Retina (tissue), 1 donor: ENCODE measurements around the gene FBXO41.

Source experiments
- DNase-seq: peaks from one replicate; pipeline ENCODE4 v3.0.0-alpha.2; 2016

FBXO41 gene, protein sequence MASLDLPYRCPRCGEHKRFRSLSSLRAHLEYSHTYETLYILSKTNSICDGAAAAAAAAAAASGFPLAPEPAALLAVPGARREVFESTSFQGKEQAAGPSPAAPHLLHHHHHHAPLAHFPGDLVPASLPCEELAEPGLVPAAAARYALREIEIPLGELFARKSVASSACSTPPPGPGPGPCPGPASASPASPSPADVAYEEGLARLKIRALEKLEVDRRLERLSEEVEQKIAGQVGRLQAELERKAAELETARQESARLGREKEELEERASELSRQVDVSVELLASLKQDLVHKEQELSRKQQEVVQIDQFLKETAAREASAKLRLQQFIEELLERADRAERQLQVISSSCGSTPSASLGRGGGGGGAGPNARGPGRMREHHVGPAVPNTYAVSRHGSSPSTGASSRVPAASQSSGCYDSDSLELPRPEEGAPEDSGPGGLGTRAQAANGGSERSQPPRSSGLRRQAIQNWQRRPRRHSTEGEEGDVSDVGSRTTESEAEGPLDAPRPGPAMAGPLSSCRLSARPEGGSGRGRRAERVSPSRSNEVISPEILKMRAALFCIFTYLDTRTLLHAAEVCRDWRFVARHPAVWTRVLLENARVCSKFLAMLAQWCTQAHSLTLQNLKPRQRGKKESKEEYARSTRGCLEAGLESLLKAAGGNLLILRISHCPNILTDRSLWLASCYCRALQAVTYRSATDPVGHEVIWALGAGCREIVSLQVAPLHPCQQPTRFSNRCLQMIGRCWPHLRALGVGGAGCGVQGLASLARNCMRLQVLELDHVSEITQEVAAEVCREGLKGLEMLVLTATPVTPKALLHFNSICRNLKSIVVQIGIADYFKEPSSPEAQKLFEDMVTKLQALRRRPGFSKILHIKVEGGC

DNA sequence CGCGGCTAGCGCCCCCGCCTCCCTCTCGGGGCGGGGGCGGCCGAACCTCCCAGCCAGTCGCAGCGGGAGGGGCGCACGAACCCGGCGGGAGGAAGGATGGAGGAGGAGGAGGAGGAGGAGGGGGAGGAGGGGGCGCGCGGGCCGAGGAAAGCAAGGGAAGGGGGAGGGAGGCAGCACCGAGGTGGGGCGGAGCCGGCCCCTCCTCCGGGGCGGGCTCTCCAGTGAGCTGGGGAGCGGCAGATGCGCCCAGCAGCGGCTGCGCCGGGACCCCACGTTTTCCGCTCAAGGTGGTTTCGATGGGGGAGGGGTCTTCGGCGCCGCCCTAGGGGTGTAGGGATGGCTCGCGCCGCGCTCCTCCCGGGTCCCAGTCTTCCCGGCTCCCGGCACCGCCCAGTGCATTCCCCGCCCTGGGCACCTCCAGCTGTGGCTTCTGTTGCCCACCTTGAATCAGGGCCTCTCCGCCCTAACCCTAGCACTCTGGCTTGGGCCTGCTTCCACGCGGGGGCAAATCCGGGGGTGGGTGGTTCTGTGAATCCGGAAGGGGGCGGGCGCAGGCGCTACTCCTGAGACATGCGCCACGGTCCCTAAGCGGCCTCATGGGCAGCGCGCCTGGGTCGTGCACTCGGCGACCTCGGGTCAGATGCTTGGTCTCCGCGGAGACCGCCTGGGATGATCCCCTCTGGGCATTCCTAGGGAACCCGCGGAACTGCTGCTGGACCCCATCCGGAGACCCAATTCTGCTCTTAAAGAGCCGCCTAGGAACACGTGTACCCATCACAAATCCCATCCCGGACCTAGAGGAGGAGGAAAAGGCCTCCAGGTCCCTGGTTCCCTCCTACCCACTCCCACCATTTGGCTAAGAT, at the start of gene FBXO41:
Gene FBXO41 (minus strand): TSS at position 183 of the 863 bp plus-strand sequence. CDS start 14,848 bp downstream, outside the sequence.
- DNase-seq: peak; percentile 73

DNA sequence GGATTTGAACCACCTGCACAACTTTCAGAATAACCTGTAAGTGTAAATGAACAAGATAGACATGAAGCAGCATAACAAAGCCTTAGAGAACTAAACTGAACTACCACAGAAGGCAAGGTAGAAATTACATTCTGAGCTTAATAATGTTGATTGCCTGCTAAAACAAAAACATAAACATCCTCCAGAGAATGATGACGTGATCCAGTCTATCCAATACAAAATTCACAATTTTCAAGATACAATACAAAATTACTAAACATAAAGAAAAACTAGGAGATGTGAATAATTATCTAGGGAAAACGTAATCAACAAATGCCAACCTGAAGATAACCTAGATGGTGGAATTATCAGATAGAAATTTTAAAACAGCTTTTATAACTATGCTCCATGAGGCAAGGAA, 49.8 kb upstream of the FBXO41 start:
- DNase-seq: no peak

DNA sequence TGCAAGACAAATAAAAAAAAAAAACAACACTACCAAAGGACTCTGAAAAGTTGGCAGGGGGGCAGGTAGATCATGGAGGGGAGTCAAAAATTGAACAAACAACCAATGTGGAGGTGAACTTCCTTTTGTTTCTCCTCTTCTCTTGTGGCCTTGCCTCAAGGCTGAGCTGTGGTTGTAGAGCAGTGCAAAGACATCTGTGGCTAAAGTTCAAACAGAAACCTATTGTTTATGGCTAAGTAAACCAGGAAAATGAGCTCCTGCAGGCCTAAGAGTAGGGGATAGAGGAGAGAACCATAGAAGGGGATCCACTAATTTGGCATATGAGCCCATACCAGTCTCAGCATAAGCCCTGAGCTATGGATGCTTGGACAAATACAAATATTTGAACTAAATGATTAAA, 49.3 kb upstream of the FBXO41 start:
- DNase-seq: no peak

DNA sequence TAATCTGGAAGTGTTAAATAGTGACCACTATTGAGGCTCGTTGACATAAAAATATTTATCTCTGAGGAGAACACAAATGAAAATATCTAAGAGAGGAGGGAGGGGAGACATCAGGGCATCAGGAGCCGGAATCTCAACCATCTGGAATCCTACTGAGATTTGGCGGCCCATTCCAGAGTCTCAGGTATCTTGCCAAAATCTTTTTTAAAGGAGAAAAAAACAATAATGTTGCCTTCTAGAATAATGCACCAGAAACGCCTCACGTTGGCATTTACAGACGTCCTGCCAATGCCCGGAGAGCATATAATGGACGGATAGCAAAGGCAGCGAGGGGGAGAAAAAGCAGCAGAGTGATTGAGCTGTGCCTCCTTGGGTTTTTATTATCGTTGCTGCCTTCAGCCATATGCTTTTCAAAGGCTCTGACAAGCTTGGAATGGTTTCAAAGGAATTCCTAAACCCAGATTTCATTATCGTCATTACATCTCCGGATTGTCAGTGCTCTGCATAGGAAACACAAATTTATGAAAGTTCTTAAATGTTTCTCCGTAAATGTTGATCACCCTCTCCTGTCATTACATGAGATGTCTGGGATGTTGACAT, 39.9 kb upstream of the FBXO41 start:
- no peak for DNase-seq

DNA sequence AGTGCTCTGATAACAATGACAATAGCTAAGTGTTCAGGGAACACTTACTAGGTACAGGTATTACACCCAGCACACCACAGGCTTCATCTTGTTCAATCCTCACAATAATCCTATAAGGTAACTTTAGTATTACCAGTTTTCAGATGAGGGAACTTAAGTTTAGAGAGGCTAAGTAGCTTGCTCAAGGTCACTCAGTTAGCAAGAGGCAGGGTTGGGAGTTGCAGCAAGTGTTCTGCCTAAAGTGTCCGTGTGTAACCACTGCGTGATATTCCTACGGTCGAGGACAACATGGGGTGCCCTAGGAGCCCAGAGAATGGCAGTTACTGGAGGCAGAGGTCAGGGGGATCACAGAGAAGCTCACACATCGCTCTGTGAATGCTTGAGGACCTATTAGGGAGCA, 39.3 kb upstream of the FBXO41 start:
- DNase-seq: no peak

DNA sequence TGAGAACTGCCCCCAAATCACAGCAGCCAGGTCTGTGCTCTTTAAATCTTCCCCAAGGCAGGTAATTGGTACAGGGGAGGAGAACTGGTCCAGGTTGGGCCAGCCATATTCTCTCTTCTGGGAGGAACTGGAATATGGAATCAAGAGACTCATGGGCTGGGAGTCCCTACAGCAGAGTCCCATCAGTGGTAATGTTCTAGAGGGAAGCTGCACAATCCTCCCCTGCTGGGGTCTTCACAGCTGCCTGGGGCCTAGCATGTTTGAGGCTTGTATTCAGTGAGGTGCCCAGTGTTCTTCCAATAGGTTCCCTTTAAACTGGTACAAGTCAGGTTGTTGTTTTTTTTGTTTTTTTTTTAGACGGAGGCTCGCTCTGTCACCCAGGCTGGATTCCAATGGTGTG, 30.2 kb upstream of the FBXO41 start:
- DNase-seq: no peak

DNA sequence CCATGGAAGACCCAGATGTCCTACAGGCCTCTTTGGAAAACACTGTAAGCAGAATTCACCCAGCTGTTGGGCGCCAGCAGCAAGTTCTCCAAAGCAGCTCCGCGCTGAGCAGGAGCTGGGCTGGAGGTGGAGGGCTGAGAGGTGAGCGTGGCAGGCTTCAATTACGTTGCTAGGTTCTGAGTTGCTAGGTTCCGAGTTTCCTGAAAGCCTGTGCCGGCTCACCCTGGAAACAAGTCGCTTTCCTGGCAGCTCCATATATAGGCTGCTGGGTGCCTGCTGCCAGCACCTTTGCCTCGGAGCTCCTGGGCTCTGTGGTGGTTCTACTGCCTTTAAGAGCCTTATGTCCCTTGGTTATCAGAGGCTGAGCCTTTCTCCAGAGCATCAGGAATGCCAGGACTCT, 23.4 kb upstream of the FBXO41 start:
- no peak for DNase-seq

DNA sequence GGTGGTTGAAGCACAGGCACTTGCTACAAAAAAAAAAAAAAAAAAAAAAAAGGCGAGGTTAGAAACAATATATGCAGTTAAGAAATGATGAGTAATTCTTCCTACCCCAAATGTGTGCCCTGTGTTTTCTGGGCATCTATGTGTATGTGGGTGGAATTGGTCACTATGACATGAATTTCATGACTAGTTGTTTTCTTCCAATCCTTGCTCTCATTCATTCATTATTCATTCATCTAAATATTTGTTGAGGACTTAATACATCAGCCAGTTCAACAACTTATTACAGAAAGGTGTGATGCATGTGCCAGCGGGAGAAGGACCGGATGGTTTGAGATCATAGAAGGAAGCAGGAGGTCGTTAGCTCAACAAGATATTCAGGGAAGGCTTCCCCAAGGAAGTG, 17.4 kb upstream of the FBXO41 start:
- no peak for DNase-seq

DNA sequence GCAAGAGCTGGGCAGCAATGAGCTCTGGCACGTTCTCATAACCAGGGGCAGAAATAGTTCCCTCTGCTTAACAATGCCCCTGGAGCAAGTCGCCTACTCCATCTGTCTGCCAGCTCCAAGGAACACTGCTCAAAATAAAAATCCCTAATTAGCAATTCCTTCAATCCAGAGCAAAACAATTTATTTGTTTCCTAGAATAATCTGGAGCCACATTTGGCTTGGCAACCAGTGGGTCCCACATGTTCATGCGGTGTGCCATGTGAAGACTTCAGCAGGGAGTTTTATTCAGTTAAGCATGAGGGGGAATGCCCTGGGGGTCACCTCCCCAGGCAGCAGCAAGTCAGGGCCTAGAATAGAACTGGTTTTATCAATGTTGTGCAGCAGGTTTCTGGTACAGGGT, 16.6 kb upstream of the FBXO41 start:
- no peak for DNase-seq

DNA sequence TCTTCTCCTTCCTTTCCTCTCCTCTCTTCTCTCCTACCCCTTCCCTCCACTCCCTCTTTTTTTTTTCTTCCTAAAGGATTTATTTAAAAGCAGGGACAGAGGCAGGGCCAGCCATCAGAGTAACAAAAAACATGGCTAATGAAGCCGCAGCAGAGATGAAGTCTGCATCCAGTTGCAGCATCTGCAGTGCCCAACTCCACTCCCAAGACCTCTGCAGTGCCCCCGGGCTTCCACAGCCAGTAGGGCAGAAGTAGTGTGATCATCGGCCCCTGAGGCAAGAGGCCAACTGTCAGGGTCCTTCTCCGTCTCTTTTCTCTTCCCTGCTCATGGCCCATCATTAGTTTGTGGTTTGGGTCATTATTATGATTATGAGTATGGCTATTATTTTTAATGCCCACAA, 13.3 kb upstream of the FBXO41 start:
- peak; percentile 77 for DNase-seq

DNA sequence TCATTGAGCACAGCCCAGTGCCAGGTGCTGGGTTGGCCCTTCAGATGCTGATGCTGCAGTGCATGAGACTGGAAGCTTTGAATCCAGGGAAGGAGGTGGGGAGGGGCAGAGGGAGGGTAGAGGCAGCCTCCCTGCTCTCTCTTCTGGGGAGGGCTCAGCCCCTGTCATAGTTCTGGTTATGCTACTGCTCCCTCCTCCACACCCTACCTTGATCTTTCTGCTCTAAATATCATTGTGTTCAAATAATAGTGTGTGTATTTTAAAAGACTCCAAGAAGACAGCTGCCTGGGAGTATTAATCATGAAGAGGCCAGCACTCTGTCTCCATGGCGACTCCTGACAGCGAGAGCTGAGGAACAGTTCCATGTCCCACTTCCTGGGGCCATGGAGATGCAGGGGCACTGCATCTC, 12.9 kb upstream of the FBXO41 start:
- peak; percentile 83 for DNase-seq

DNA sequence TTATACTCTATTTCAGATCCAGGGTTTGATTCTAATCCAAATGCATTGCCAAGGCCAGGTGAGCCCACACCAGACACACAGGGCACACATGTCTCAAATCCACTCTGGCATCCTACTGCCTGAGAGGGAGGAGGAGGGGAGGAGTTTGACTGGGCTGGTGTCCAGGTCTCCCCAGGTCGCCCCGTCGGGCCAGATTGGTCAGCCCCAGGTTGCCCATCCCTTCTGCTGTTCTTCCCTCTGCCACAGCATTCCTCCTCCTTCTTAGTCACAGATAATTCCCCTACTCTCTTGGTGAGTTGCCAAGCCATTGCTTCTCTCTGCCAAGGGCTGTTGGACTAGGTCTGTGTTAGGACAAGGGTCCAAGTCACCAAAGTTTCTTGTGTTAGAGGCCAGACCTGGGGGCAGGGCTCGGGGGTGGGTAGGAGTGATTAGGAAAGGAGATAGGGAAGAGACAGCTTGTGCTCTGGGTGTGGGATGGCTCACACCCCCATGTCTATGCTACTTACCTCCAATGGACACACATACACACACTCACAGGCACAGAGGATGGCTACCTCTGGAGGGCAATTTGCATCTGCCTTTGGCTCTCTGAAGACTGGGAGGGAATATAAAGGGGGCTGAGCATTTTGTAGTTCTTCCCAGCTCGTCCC, 11.6 kb upstream of the FBXO41 start:
- no peak for DNase-seq

DNA sequence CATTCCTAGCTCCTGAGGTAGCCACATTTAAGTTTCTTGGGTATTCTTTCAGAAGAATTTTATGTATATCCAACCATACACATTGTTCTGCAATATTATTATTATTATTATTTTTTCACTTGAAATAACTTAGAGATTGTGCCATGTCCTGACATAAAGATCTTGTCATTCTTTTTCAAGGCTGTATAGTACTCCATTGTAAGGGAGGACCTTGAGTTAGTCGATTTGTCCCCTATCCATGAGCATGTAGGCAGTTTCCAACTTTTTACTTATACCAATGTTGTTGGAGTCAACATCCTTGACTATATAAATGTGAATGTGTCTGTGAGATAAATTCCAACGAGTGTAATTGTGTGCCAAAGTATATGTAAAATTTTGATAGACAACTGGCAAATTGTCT, 10.0 kb upstream of the FBXO41 start:
- no peak for DNase-seq

DNA sequence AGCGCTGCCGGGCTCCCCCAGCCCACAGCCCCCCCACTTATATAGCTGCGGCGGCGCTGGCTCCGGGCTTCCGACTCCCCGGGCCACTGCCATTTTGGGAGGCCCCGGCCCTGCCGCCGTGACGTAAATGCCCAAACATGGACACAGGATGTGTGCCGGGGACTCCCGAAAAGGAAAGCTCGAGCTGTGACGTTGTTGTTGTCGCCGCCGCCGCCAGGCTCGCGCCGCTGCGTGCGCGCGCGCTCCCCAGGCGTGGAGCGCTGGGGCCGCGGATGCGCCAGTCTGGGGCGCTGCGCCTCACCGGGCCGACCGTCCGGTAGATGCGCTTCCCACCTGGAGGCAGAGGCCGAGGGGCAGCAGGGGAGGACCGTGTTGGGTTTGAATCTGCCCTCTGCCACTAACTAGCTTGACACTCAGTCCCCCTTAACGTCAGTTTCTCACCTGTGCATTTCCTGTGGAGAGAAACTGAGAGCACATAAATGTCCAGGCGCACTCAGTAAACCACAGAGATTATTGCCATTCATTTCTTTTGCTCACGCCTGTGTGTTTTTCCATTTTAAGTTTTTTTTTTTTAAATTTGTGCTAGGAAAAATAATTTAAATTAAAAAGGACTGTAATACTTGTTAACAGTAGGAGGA, 9.4 kb upstream of the FBXO41 start, which contains the start of gene EGR4:
Gene EGR4 (minus strand): TSS at position 15 of the 638 bp plus-strand sequence. CDS start 231 bp downstream, outside the sequence.
- peak; percentile 78 for DNase-seq

DNA sequence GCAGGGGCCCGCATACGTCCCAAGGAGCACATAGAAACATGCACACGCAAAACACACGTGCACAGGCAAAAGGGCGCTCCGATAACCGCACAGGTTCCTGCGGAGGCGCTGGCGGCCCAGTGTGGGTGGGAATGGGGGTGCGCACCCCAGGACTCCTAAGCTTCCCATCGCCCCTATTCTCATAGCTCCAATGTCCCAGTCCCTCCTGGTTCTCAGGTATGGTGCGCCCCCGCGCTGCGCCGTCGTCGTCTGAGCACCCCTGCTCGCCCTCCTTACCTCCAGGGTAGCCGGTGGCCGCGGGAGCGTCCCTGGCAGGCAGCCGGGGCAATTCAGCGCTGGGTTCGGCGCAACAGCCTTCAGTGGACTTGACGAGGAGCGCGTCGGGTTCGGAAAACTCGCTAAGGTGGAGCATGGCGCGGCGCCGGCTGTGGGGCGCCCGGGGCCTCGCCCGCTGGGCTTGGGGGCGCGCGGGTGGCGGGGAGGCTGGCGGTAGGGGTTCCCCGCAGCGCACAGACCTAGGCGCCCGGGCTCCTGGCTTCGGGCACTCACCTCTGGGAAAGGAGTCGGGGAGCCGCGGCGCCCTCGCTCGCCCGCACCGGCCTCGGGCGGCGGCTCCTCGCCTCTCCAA, 8.7 kb upstream of the FBXO41 start:
- peak; percentile 44 for DNase-seq

DNA sequence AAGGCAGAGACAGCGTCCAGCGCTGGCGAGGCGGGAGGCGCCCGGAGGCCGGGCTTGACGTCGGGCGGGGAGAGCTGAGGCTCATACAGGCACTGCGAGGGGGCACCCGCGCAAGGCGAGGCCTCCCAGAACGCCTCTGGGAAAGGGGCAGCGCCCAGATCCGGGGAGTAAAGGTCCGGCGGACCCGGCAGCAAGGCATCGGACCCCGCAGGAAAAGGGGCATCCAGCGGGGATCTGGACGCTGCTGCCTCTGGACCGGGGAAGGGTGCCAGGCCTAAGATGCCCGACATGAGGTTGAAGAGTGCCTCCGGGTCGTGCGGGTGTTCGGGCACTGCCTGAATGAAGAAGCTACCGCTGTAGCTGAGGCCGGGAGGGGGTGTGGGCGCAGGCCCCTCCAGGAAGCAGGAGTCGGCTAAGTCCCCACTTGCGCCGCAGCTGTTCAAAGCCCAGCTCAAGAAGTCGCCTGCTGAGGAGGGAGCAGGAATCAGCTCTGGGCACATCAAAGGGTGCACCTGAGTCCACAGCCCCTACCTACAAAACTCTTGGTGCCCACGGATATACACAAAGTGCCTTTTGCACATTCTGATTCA, 8.1 kb upstream of the FBXO41 start:
- no peak for DNase-seq

DNA sequence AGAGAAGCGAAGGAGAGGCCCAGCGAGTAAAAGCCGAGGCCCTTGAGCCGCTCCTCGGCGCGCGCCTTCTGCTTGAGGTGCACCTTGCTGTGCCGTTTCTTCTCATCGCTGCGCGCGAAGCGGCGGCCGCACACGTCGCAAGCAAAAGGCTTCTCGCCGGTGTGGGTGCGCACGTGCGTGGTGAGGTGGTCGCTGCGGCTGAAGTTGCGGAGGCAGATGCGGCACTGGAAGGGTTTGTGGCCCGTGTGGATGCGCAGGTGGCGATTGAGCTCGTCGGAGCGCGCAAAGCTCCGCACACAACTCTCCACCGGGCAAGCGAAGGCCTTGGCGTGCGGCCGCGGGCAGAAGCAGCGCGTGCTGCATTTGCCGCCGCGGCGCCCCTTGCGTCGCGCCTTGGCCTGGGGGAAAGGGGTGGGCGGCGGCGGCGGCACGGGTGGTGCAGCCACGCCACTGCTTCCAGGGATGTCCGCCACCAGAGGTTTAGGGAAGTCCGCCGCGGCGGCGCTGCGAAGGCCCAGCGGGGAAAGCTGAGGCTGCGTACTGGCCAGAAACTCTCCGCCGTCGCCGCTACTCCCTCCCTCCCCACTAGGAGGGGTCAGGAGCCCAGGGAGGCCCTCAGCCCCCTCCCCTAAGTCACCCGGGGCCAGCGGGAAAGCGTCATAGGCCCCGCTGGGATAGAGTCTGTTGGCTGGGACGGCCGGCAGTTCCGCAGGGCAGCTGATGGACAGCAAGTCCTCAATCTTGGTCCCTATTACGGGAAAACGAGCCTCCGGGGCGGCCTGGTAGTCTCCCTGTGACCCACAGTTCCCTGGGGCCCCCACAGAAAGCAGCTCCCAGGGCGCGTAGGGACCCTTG, 7.4 kb upstream of the FBXO41 start:
- peak; percentile 80 for DNase-seq

DNA sequence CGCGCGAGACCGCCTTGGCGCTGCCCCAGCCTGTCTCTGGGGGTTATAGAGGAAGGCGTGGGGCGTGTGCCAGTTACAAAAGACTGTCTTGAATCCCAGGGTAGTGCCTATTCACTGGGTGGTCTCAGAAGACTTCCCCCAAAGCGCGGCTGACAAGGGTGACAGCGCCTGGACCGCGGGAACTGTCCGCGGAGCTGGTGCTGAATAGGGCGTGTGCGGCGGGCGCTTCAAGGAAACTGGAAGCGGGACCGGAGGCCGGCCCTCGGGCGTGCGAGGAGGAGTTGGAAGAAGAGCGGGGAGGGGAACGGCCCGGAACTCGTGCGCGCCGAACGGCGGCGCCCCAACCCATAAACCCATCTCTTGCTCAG, 6.8 kb upstream of the FBXO41 start:
- peak; percentile 92 for DNase-seq

DNA sequence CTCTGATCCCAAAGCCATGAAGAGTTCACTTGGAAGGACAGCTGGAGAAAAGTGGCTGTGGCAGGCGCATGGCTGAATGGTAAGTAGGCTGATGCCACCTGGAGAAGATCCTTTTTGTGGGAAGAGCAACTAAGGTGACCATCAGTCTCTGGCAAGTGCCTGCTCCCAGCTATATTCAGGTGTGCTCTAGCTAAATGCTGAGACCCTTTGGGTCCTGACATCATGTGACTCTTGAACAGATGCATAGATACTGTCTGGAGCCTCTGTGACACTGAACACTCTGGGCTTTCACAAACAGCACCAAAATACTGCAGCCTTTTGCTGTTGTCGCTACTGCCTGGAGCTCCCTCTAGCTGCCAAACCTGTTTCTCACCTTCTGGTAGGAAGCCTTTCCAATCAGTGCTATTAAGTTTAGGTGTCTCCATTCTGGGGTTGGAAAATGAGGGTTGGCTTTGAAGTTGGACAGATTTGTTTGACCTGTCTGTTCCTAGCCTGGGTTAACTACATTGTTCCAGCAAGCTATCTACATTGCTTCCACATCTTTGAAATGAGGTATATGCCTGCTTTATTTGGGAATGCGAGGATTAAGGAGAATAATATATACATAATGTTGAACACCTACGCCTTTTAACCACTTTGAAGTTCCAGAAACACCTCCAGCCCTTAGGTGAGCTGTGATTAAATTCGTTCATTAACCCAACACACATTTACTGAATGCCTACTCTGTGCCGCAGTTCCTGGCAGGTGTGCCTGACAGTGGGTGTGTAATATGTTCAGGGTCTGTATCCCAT, 6.0 kb upstream of the FBXO41 start:
- peak; percentile 21 for DNase-seq
